C4-2B (cell line): ENCODE data around the gene IGSF9.

Experiments used
- ZFX ChIP-seq: fragments of 450-650 bp; IDR thresholded peaks from 2 replicates; pipeline ENCODE4 v1.6.1; 2017
- TF ChIP-seq, protein P1 (sequence below): fragments of 450-650 bp; conservative IDR thresholded peaks from 2 replicates; pipeline ENCODE4 v1.5.1; 2017; ENCODE audit warnings: mild to moderate bottlenecking

DNA sequence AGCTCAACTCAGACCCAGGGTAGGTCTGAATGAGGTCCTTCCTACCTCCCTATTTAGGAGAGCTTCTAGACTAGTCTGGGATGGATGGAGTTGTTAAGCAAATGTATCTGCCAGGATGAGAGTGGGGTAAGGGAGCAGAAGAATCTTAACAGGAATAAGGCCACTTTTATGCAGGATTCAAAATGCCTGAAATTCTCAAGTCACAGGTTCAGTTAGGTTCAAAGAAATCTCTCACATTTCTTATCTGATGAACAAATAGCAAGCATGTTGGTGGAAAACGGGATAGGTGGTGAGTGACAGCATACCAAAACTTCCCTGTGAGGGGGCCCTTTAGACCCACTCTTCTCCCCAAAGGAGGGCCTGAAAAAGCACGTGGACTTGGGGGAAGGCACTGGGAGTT, 5.6 kb upstream of the IGSF9 start:
- TF ChIP-seq, protein P1, sequence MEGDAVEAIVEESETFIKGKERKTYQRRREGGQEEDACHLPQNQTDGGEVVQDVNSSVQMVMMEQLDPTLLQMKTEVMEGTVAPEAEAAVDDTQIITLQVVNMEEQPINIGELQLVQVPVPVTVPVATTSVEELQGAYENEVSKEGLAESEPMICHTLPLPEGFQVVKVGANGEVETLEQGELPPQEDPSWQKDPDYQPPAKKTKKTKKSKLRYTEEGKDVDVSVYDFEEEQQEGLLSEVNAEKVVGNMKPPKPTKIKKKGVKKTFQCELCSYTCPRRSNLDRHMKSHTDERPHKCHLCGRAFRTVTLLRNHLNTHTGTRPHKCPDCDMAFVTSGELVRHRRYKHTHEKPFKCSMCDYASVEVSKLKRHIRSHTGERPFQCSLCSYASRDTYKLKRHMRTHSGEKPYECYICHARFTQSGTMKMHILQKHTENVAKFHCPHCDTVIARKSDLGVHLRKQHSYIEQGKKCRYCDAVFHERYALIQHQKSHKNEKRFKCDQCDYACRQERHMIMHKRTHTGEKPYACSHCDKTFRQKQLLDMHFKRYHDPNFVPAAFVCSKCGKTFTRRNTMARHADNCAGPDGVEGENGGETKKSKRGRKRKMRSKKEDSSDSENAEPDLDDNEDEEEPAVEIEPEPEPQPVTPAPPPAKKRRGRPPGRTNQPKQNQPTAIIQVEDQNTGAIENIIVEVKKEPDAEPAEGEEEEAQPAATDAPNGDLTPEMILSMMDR = no peak
- no peak for TF ChIP-seq ZFX
